Measurements from ENCODE around the gene ANAPC10. TPM values are rescaled to one million over a fixed set of nuclear protein-coding genes. Genes with fewer than 3 reads are reported as not detected.
A peak's percentile ranks its signal among the peaks of the same experiment; 100 is the strongest.

The ANAPC10 gene
- total RNA-seq, 3 donors from 2014 or later (not counting 1 experiment from before 2014, with no cell fraction given) = 27.9 to 37.7 (median 37.7) TPM

GRCh38 chr4:145099653-145100052 is 1.7 kb upstream of the ANAPC10 start:
- Mint-ChIP-seq H3K4me3 (peak overlapping the region; percentile 92), H3K27ac (peak overlapping the region; percentile 92 to 95), H3K36me3 (peaks cover 9% of the 10 kb centered on the region), H3K9me3 (no peaks in the 10 kb centered on the region), H3K4me1 (peaks cover 25 to 31% of the 10 kb centered on the region in 2 donors), H3K27me3 (ENCODE audit: low read depth in 2 of 2) (no peaks in the 10 kb centered on the region)
- TF ChIP-seq, protein P1, sequence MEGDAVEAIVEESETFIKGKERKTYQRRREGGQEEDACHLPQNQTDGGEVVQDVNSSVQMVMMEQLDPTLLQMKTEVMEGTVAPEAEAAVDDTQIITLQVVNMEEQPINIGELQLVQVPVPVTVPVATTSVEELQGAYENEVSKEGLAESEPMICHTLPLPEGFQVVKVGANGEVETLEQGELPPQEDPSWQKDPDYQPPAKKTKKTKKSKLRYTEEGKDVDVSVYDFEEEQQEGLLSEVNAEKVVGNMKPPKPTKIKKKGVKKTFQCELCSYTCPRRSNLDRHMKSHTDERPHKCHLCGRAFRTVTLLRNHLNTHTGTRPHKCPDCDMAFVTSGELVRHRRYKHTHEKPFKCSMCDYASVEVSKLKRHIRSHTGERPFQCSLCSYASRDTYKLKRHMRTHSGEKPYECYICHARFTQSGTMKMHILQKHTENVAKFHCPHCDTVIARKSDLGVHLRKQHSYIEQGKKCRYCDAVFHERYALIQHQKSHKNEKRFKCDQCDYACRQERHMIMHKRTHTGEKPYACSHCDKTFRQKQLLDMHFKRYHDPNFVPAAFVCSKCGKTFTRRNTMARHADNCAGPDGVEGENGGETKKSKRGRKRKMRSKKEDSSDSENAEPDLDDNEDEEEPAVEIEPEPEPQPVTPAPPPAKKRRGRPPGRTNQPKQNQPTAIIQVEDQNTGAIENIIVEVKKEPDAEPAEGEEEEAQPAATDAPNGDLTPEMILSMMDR (IDR thresholded peaks at IDR 0.05) = no peak
- intact Hi-C loops (cut with micrococcal nuclease) = loop anchor here (2.0 kb wide), 1 partner anchor 1915 kb away; the partner anchor contains the start of gene USP38
- DNase-seq = no peak
- Histone ChIP-seq H3K9me3 (ENCODE audit: control insufficient read depth, insufficient read depth, low read length) (no peaks in the 10 kb centered on the region), H3K27me3 (ENCODE audit: control insufficient read depth, insufficient read depth, low read length) (no peaks in the 10 kb centered on the region), H3K27ac (ENCODE audit: low read length) (no peak overlapping the region), H3K36me3 (ENCODE audit: control insufficient read depth, insufficient read depth, low read length) (peaks cover 13% of the 10 kb centered on the region), H3K4me1 (ENCODE audit: control insufficient read depth, insufficient read depth, low read length) (peaks cover 19% of the 10 kb centered on the region), H3K4me3 (ENCODE audit: low read length) (no peak overlapping the region)
- ATAC-seq = no peak
- WGBS (ENCODE audit: insufficient coverage) = 14% methylated on average over 3 of the region's 5 CpGs

DNA sequence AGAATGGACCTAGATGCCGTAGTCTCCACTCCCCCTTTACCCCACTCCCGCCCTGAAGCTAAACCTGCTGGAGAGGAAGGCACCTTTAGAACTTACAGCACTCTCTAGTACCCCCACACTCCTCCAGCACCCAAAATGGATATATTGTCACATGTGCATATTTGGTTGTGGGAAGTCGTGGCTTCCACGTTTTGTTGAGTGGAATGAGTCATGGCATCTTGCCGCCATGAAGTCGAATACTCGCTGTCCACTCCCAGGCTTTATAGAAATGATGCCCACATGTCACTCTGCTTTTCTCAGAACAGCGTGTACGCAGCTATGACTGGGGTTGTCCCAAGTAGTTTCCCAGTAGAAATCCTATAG is 660 bp upstream of the ANAPC10 start:
- Histone ChIP-seq H3K9me3 (ENCODE audit: control insufficient read depth, insufficient read depth, low read length) (no peaks in the 10 kb centered on the region), H3K36me3 (ENCODE audit: control insufficient read depth, insufficient read depth, low read length) (peaks cover 16% of the 10 kb centered on the region), H3K4me3 (ENCODE audit: low read length) (peak overlapping the region; percentile 83), H3K27ac (ENCODE audit: low read length) (peak overlapping the region; percentile 84), H3K4me1 (ENCODE audit: control insufficient read depth, insufficient read depth, low read length) (peaks cover 19% of the 10 kb centered on the region), H3K27me3 (ENCODE audit: control insufficient read depth, insufficient read depth, low read length) (no peaks in the 10 kb centered on the region)
- H3K4me3 Mint-ChIP-seq = peak overlapping the region; percentile 92
- ATAC-seq (peak; percentile 20 to 42 (median 34)), DNase-seq (peak; percentile 30 to 66)
- intact Hi-C loops (cut with micrococcal nuclease) = loop anchor here (1.0 to 2.0 kb wide), 3 partner anchors 82 to 1914 kb away; partner anchors contain the start of genes OTUD4, SMARCA5 and USP38
- TF ChIP-seq, protein P1 (IDR thresholded peaks at IDR 0.05) = no peak
- 0% methylated on average over 9 of the region's 9 CpGs for WGBS (ENCODE audit: insufficient coverage)
- H3K27ac Mint-ChIP-seq = peak overlapping the region; percentile 92 to 95
- no peaks in the 10 kb centered on the region for H3K27me3 Mint-ChIP-seq (ENCODE audit: low read depth in 2 of 2)
- H3K4me1 Mint-ChIP-seq = peaks cover 25 to 40% of the 10 kb centered on the region in 2 donors
- peaks cover 19% of the 10 kb centered on the region for H3K36me3 Mint-ChIP-seq
- H3K9me3 Mint-ChIP-seq = peaks cover 0 to under 1% of the 10 kb centered on the region in 2 donors

- 6% methylated on average over 5 of the region's 10 CpGs for WGBS (ENCODE audit: insufficient coverage)
- Mint-ChIP-seq H3K9me3 (peaks cover 0 to 6% of the 10 kb centered on the region in 2 donors), H3K4me1 (peaks cover 25 to 50% of the 10 kb centered on the region in 2 donors), H3K27ac (peak overlapping the region; percentile 92 to 95), H3K4me3 (peak overlapping the region; percentile 92), H3K27me3 (ENCODE audit: low read depth in 2 of 2) (no peaks in the 10 kb centered on the region), H3K36me3 (peaks cover 26% of the 10 kb centered on the region)
- Histone ChIP-seq H3K4me1 (ENCODE audit: control insufficient read depth, insufficient read depth, low read length) (peaks cover 19% of the 10 kb centered on the region), H3K27me3 (ENCODE audit: control insufficient read depth, insufficient read depth, low read length) (no peaks in the 10 kb centered on the region), H3K27ac (ENCODE audit: low read length) (peak overlapping the region; percentile 84), H3K4me3 (ENCODE audit: low read length) (peak overlapping the region; percentile 83), H3K9me3 (ENCODE audit: control insufficient read depth, insufficient read depth, low read length) (no peaks in the 10 kb centered on the region), H3K36me3 (ENCODE audit: control insufficient read depth, insufficient read depth, low read length) (peaks cover 28% of the 10 kb centered on the region)
- peak in 1 of 3 donors; percentile 0 for ATAC-seq
- intact Hi-C loops (cut with micrococcal nuclease) = no loop called here
- TF ChIP-seq, protein P1 (IDR thresholded peaks at IDR 0.05) = no peak
- no peak for DNase-seq
Measured at GRCh38 chr4:145097331-145097820, 620 bp downstream of the ANAPC10 start.

GRCh38 chr4:145093638-145094037 is 4.4 kb downstream of the ANAPC10 start:
- Mint-ChIP-seq H3K27ac (peak overlapping the region in 1 of 2 donors; percentile 41), H3K9me3 (peaks cover 0 to 6% of the 10 kb centered on the region in 2 donors), H3K36me3 (peaks cover 26% of the 10 kb centered on the region), H3K4me3 (no peak overlapping the region), H3K27me3 (ENCODE audit: low read depth in 2 of 2) (no peaks in the 10 kb centered on the region), H3K4me1 (peaks cover 14 to 41% of the 10 kb centered on the region in 2 donors)
- H3K36me3 ChIP-seq (ENCODE audit: control insufficient read depth, insufficient read depth, low read length) = peaks cover 41% of the 10 kb centered on the region
- ATAC-seq (no peak), DNase-seq (no peak)
- no peaks in the 10 kb centered on the region for H3K9me3 ChIP-seq (ENCODE audit: control insufficient read depth, insufficient read depth, low read length)
- WGBS (ENCODE audit: insufficient coverage) = 100% methylated on average over 1 of the region's 2 CpGs
- H3K4me3 ChIP-seq (ENCODE audit: low read length) = no peak overlapping the region
- no peak overlapping the region for H3K27ac ChIP-seq (ENCODE audit: low read length)
- intact Hi-C loops (cut with micrococcal nuclease) = no loop called here
- TF ChIP-seq, protein P1 (IDR thresholded peaks at IDR 0.05) = no peak
- no peaks in the 10 kb centered on the region for H3K27me3 ChIP-seq (ENCODE audit: control insufficient read depth, insufficient read depth, low read length)
- H3K4me1 ChIP-seq (ENCODE audit: control insufficient read depth, insufficient read depth, low read length) = peaks cover 14% of the 10 kb centered on the region
